ENCODE measurements around the gene GNAI2.

Gene GNAI2

GRCh38 chr3:50245251-50245745 lies 9.3 kb downstream of the GNAI2 start:
- ATAC-seq (ENCODE audit: low read depth) = peak; percentile 1; the same call in 1 of the 3 replicates
- Histone ChIP-seq H3K4me3 (ENCODE audit: severe bottlenecking) (no peak overlapping the region), H3K27ac (ENCODE audit: poor library complexity, severe bottlenecking) (peak overlapping the region; percentile 93), H3K4me1 (ENCODE audit: insufficient read depth, poor library complexity, severe bottlenecking) (peaks cover 31% of the 10 kb centered on the region), H3K27me3 (ENCODE audit: insufficient read depth, poor library complexity, severe bottlenecking) (no peaks in the 10 kb centered on the region), H3K9me3 (ENCODE audit: severe bottlenecking) (no peaks in the 10 kb centered on the region), H3K36me3 (ENCODE audit: low read depth) (peaks cover 25% of the 10 kb centered on the region)
- no peak for DNase-seq (ENCODE audit: low spot score)
- TF ChIP-seq CTCF (IDR thresholded peaks at IDR 0.05; ENCODE audit: poor library complexity, severe bottlenecking) = no peak

GRCh38 chr3:50245831-50246516 lies 10.0 kb downstream of the GNAI2 start:
- ATAC-seq (ENCODE audit: low read depth) (peak; percentile 69), DNase-seq (ENCODE audit: low spot score) (peak; percentile 93)
- Histone ChIP-seq H3K27me3 (ENCODE audit: insufficient read depth, poor library complexity, severe bottlenecking) (no peaks in the 10 kb centered on the region), H3K9me3 (ENCODE audit: severe bottlenecking) (no peaks in the 10 kb centered on the region), H3K27ac (ENCODE audit: poor library complexity, severe bottlenecking) (peak overlapping the region; percentile 93), H3K4me1 (ENCODE audit: insufficient read depth, poor library complexity, severe bottlenecking) (peaks cover 33% of the 10 kb centered on the region), H3K4me3 (ENCODE audit: severe bottlenecking) (peak overlapping the region; percentile 4), H3K36me3 (ENCODE audit: low read depth) (peaks cover 30% of the 10 kb centered on the region)
- TF ChIP-seq CTCF (IDR thresholded peaks at IDR 0.05; ENCODE audit: poor library complexity, severe bottlenecking) = peak; percentile 98

- H3K27ac ChIP-seq (ENCODE audit: poor library complexity, severe bottlenecking) = peak overlapping the region; percentile 93
- no peaks in the 10 kb centered on the region for H3K27me3 ChIP-seq (ENCODE audit: insufficient read depth, poor library complexity, severe bottlenecking)
- peak; percentile 82 for TF ChIP-seq CTCF (IDR thresholded peaks at IDR 0.05; ENCODE audit: poor library complexity, severe bottlenecking)
- H3K4me1 ChIP-seq (ENCODE audit: insufficient read depth, poor library complexity, severe bottlenecking) = peaks cover 39% of the 10 kb centered on the region
- DNase-seq (ENCODE audit: low spot score) = peak; percentile 97
- ATAC-seq (ENCODE audit: low read depth) = peak; percentile 80
- H3K36me3 ChIP-seq (ENCODE audit: low read depth) = peaks cover 33% of the 10 kb centered on the region
- H3K4me3 ChIP-seq (ENCODE audit: severe bottlenecking) = no peak overlapping the region
- no peaks in the 10 kb centered on the region for H3K9me3 ChIP-seq (ENCODE audit: severe bottlenecking)
These were observed 10.5 kb downstream of the GNAI2 start for GRCh38 chr3:50246517-50246954.

- ATAC-seq (ENCODE audit: low read depth) (peak; percentile 20; the same call in 2 of the 3 replicates), DNase-seq (ENCODE audit: low spot score) (no peak)
- Histone ChIP-seq H3K4me3 (ENCODE audit: severe bottlenecking) (no peak overlapping the region), H3K9me3 (ENCODE audit: severe bottlenecking) (no peaks in the 10 kb centered on the region), H3K4me1 (ENCODE audit: insufficient read depth, poor library complexity, severe bottlenecking) (peaks cover 47% of the 10 kb centered on the region), H3K27ac (ENCODE audit: poor library complexity, severe bottlenecking) (peak overlapping the region; percentile 93), H3K27me3 (ENCODE audit: insufficient read depth, poor library complexity, severe bottlenecking) (no peaks in the 10 kb centered on the region), H3K36me3 (ENCODE audit: low read depth) (peaks cover 50% of the 10 kb centered on the region)
- TF ChIP-seq CTCF (IDR thresholded peaks at IDR 0.05; ENCODE audit: poor library complexity, severe bottlenecking) = no peak
These were observed 12.4 kb downstream of the GNAI2 start for GRCh38 chr3:50248387-50248786.

- no peak for ATAC-seq (ENCODE audit: low read depth)
- H3K36me3 ChIP-seq (ENCODE audit: low read depth) = peaks cover 54% of the 10 kb centered on the region
These were observed 13.5 kb downstream of the GNAI2 start for GRCh38 chr3:50249457-50249856.

More at GRCh38 chr3:50249457-50249856, 13.5 kb downstream of the GNAI2 start:
- Histone ChIP-seq H3K27ac (ENCODE audit: poor library complexity, severe bottlenecking) (peak overlapping the region; percentile 93), H3K27me3 (ENCODE audit: insufficient read depth, poor library complexity, severe bottlenecking) (no peaks in the 10 kb centered on the region), H3K4me3 (ENCODE audit: severe bottlenecking) (no peak overlapping the region), H3K4me1 (ENCODE audit: insufficient read depth, poor library complexity, severe bottlenecking) (peaks cover 53% of the 10 kb centered on the region), H3K9me3 (ENCODE audit: severe bottlenecking) (no peaks in the 10 kb centered on the region)
- no peak for TF ChIP-seq CTCF (IDR thresholded peaks at IDR 0.05; ENCODE audit: poor library complexity, severe bottlenecking)
- no peak for DNase-seq (ENCODE audit: low spot score)

Measured in RWPE2 (cell line).